ENCODE data around the gene SPATA31D4.

The SPATA31D4 gene

DNA sequence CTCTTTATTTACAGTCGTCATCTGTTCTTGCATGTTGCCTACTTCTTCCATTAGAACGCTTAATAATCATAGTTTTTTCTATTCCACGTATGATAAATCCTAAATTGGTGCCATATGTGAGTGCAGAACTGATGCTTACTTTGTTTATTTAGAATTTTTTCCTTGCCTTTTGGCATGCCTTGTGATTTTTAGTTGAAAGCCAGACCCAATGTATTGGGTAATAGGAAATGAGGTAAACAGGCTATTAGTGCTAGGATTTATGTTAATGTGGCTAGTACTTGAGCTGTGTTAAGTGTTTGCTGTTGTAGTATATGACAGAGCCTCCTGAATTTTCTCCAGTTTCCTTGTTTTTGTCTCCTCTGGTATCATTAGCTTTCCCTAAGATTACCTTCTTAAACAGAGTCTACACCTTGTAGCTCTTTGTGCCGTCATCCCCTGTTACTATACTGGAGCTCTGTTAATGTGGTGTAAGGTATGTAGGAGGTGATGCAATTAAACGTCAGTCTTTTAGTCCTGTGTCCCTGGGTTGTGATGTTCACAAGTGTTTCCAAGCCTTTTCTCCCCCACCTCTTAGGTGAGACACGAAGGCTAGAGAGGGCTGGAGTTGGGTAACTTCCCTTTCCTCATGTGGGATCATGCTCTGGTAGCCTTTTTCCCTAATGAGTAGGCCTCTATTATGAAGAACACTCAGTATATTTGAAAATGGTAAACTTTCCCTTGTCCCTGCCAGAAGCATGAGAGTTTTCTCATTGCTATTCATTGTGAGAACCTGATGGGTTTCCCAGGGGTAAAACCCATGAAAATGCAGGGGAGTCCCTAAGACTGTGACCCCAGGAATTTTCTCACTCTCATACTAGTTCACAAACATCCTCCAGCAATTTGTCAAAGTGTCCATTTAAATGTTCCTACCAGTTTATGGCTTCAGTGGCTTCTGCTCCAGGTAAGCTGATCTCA, 36.3 kb downstream of the SPATA31D4 start:
- DNase-seq (ENCODE audit: low spot score): no peak
- in situ Hi-C loops (cut with MboI; ENCODE audit: low pct_unique_long_range_greater_than_20kb, low sequenced_read_pairs, unreplicated experiment): no loop called here
- TF ChIP-seq, protein P1, sequence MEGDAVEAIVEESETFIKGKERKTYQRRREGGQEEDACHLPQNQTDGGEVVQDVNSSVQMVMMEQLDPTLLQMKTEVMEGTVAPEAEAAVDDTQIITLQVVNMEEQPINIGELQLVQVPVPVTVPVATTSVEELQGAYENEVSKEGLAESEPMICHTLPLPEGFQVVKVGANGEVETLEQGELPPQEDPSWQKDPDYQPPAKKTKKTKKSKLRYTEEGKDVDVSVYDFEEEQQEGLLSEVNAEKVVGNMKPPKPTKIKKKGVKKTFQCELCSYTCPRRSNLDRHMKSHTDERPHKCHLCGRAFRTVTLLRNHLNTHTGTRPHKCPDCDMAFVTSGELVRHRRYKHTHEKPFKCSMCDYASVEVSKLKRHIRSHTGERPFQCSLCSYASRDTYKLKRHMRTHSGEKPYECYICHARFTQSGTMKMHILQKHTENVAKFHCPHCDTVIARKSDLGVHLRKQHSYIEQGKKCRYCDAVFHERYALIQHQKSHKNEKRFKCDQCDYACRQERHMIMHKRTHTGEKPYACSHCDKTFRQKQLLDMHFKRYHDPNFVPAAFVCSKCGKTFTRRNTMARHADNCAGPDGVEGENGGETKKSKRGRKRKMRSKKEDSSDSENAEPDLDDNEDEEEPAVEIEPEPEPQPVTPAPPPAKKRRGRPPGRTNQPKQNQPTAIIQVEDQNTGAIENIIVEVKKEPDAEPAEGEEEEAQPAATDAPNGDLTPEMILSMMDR (IDR thresholded peaks at IDR 0.05; ENCODE audit: extremely low read depth, insufficient read depth, missing control alignments): no peak

DNA sequence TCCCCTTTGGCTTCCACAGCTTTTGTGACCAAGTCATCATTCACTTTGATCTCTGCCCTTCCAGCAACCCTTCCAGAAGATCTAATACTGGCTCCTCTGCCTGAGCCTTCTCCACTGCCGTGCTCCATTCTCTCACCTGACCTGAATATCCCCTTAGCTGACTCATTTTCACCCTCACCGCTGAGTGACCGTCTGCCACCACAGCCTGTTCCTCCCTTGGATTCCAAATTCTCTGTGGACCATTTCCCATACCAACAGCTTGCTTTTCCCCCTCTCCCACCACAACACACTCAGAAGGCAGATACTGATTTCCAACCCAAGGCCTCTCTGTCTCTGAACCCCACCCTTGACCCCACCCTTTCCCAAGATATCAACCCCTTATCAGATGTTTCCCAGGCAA, 39.8 kb downstream of the SPATA31D4 start:
- TF ChIP-seq, protein P1 (IDR thresholded peaks at IDR 0.05; ENCODE audit: extremely low read depth, insufficient read depth, missing control alignments): no peak
- DNase-seq (ENCODE audit: low spot score): no peak
- in situ Hi-C loops (cut with MboI; ENCODE audit: low pct_unique_long_range_greater_than_20kb, low sequenced_read_pairs, unreplicated experiment): no loop called here

DNA sequence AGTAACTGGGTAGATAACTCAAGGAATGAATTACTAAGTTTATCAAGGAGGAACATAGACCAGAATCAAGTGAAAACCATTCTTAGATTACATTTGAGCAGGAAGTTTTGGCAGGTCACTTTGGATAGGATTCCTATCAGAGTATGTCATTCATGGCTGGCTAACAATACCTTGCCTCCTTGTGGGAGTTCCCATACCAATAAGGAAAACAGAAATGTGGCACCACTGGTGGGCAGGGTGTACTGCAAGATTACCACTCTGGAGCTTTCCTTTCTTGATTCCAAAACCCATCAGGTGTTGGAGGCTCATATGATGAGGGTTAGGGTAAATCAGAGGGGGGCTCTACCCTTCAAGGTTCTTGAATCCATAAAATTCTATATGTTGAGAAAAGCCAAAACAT, 41.7 kb downstream of the SPATA31D4 start:
- TF ChIP-seq, protein P1 (IDR thresholded peaks at IDR 0.05; ENCODE audit: extremely low read depth, insufficient read depth, missing control alignments): no peak
- in situ Hi-C loops (cut with MboI; ENCODE audit: low pct_unique_long_range_greater_than_20kb, low sequenced_read_pairs, unreplicated experiment): no loop called here
- DNase-seq (ENCODE audit: low spot score): no peak

DNA sequence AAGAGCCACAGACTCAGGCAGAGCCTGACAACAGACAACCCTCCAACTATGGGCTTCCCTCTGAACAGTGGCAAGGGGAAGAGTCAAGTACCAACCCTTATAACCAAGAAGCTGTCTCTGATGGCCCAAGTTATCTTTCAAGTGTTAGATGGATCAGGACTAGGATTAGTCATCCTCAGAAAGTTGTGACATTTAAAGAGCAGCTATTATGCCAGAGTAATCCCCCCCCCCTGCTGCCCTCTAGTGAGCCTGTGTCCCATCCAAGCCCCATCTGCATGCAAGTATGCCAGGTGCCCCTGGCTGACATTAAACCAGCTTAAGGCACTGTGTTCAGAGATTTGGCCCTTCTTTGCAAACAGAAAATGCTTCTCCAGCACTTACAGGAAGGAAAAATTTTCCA, 43.5 kb downstream of the SPATA31D4 start:
- no peak for DNase-seq (ENCODE audit: low spot score)
- TF ChIP-seq, protein P1 (IDR thresholded peaks at IDR 0.05; ENCODE audit: extremely low read depth, insufficient read depth, missing control alignments): no peak
- in situ Hi-C loops (cut with MboI; ENCODE audit: low pct_unique_long_range_greater_than_20kb, low sequenced_read_pairs, unreplicated experiment): no loop called here

DNA sequence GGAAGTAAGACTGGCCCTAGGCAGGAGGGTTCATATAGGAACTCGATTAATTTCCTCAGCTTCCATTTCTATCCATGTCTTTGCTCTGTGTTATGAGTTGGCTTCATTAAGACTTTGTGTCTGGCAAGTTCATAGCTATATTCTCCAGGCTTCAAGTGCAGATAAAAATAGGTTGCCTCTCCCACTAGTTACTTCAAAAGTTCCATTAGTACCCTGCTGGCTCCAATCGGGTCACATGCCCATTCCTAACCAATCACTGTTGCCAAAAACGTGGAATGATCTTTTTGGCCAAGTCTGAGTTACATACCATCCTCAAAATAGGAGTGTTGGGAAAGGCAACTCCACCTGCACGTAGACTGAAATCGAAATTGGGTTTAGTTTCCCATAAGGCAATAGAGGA, 46.5 kb downstream of the SPATA31D4 start:
- no peak for DNase-seq (ENCODE audit: low spot score)
- TF ChIP-seq, protein P1 (IDR thresholded peaks at IDR 0.05; ENCODE audit: extremely low read depth, insufficient read depth, missing control alignments): no peak
- in situ Hi-C loops (cut with MboI; ENCODE audit: low pct_unique_long_range_greater_than_20kb, low sequenced_read_pairs, unreplicated experiment): no loop called here

DNA sequence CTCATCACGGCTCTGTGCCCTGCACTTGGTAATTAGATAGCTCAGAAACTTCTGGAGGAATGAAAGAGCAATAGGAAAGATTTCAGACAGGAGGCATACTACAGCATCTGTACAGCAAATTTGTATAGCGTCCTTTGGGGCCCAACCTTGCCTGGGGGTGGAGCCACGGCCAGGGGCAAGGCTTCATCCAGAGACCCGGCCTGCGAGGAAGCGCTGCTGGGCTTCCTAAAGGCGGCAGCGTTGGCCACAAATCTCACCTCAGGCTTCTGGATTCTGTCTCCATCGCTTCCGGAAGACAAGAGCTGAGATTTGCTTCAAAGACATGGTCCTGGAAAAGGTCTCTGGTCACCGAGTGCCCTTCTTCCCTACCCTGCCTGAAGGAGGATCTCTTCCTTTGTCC, 48.1 kb downstream of the SPATA31D4 start:
- TF ChIP-seq, protein P1 (IDR thresholded peaks at IDR 0.05; ENCODE audit: extremely low read depth, insufficient read depth, missing control alignments): no peak
- in situ Hi-C loops (cut with MboI; ENCODE audit: low pct_unique_long_range_greater_than_20kb, low sequenced_read_pairs, unreplicated experiment): no loop called here
- DNase-seq (ENCODE audit: low spot score): no peak

Data from GM13977 (cell line).